GM18868 (cell line): ENCODE data around the gene EXT2.

Source experiments
- ATAC-seq: cut with Tn5 transposase; IDR thresholded peaks from one replicate; pipeline ENCODE4 v1.9.1; 2021; ENCODE audit warnings: mild to moderate bottlenecking, moderate library complexity; ENCODE audit not compliant: unreplicated experiment

Gene EXT2

GRCh38 chr11:44095506-44096359 is at the start of gene EXT2:
Gene EXT2, plus strand, starts transcription at chr11:44095678. Its CDS starts 12,035 bp downstream, at chr11:44107713.
- peak; percentile 92 for ATAC-seq

DNA sequence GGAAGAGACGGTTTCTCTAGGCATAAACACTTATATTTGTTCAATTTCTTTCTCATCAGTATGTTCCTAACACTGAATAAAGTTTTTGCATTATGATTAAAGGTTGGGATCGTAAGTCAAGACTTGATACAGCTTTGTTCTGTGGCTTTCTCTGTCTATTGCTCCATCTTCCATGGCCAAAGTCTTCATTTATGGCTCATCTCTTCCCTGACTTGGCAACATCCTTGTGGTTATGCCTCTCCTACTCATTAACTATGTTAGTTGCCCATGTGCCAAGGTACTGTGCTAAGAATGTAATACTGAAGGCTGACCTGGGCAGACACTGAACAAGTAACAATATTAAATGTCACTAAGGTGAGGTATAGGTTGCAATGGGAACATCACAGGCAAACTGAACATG is 49.3 kb upstream of the EXT2 start:
- ATAC-seq: no peak

DNA sequence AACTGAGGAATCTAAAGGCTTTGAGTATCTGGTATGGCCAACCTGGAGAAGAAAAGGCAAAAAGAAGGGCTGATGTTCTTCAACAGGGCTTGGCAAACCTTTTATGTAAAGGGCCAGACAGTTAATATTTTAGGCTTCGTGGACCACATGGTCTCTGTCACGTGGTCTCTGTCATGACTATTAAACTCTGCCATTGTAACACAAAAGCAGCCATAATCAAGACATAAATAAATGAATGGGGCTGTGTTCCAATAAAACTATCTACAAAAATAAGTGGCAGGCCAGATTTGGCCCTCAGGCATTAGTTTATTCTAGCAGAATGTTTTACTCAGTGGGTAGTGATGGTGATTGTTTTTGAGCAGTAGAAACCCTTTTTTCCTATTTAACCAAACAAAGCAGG is 48.2 kb upstream of the EXT2 start:
- ATAC-seq: no peak

GRCh38 chr11:44047931-44048431 is 47.5 kb upstream of the EXT2 start, which contains the start of gene ACCSL:
Gene ACCSL, plus strand, starts transcription at chr11:44047981. Its CDS starts 56 bp downstream, at chr11:44048037.
- no peak for ATAC-seq

- no peak for ATAC-seq
Measured at GRCh38 chr11:44049832-44050231, 45.6 kb upstream of the EXT2 start.

GRCh38 chr11:44051171-44051570 is 44.3 kb upstream of the EXT2 start:
- no peak for ATAC-seq

GRCh38 chr11:44057340-44057739 is 38.1 kb upstream of the EXT2 start:
- no peak for ATAC-seq

DNA sequence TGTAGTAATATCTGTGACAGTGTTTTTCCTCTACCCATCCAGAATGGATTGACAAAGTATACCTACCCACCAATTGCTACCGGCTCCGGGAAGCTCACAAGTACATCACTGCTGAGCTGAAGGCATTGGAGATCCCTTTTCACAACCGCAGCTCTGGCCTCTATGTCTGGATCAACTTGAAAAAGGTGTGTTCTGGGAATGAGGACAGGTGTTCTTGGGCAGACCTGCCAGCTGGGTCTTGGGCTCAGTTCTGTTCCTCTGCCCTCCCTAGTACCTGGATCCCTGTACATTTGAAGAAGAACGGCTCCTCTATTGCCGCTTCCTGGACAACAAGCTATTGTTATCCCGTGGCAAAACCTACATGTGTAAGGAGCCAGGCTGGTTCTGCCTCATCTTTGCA is 37.2 kb upstream of the EXT2 start:
- no peak for ATAC-seq

- ATAC-seq: no peak
Measured at GRCh38 chr11:44065161-44065661, 30.3 kb upstream of the EXT2 start.

- ATAC-seq: peak; percentile 95
Measured at GRCh38 chr11:44065841-44066731, 29.4 kb upstream of the EXT2 start, which contains the start of gene ACCS. Gene ACCS, plus strand, starts transcription at chr11:44066270. Its CDS starts 1,358 bp downstream, at chr11:44067628.

DNA sequence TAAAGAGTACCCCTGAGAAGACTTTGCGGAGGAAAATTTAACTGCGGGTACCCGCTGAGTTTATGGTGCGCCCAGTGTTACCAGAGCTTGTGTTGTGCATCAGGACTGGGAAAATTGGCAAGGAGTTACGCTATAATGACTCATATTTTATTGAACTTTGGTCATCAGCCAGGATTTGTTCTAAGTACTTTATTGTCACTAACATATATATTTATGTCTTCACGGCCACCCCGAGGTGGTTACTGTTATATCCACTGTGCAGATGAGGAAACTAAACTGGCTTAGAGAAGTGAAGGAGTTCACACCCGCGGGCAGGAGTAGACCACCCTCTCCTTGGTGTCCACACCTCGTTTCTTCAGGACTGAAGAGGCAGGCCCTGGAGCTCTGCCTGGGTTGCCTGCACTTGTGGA is 28.7 kb upstream of the EXT2 start:
- ATAC-seq: no peak

GRCh38 chr11:44067266-44067665 is 28.2 kb upstream of the EXT2 start:
- no peak for ATAC-seq

- ATAC-seq: no peak
Measured at GRCh38 chr11:44068180-44068579, 27.3 kb upstream of the EXT2 start.

- no peak for ATAC-seq
Measured at GRCh38 chr11:44071157-44071556, 24.3 kb upstream of the EXT2 start.

DNA sequence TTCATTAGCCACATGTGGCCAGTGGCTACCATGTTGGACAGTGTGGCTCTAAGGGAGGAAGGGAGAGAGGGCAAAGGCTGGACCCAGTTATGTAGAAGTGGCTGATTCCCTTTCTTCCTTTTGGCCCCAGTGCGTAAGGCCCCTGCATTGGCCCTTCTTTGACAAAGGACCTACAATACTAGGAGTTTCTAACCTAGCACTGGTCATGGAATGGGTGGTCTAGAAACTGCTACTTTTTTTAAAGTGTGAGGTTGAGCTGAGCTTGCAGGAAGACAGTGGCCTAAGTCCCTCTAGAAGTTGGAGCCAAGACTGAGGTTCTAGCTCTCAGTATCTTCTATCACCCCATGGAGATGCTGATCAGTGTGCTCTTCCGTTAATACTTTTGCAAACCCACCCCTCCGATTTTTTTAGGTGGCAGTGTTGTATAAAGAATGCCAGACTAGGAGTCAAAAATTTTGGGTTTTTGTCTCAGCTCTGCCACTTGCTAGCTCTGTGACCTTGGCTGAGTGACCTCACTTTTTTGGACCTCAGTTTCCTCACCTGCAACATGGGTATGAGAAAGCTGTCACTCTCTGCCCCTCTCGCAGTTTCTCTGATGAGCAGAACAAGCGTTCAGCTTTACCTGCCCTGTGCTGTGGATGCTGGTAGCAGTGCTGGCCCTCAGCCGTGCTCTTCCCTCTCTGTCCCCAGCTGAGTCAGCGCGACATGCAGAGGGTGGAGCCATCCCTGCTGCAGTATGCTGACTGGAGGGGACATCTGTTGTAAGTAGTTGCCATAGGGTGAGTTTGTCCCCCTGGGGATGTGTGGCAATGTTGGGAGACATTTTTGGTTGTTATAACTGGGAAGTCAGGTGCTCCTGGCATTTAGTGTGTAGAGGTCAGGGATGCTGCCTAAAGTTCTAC is 22.5 kb upstream of the EXT2 start:
- ATAC-seq: no peak

DNA sequence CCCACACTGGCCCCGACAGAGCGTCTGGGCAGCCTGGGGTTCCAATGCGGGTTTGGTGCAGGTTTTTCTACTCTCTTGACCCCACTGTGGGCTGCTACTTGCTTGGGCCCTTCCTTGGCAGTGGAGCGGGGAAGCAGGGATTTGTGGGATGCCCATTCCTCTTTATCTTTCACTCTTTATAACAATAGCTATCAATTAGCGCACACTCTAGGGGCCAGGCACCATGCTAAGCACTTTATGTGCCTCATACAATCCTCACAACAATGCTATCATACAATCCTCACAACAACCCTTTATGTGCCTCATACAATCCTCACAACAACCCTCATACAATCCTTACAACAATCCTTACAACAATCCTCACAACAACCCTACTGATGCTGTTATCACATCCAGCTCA is 16.7 kb upstream of the EXT2 start:
- no peak for ATAC-seq

- ATAC-seq: no peak
Measured at GRCh38 chr11:44079376-44079775, 16.1 kb upstream of the EXT2 start.

- ATAC-seq: no peak
Measured at GRCh38 chr11:44080951-44081350, 14.5 kb upstream of the EXT2 start.

DNA sequence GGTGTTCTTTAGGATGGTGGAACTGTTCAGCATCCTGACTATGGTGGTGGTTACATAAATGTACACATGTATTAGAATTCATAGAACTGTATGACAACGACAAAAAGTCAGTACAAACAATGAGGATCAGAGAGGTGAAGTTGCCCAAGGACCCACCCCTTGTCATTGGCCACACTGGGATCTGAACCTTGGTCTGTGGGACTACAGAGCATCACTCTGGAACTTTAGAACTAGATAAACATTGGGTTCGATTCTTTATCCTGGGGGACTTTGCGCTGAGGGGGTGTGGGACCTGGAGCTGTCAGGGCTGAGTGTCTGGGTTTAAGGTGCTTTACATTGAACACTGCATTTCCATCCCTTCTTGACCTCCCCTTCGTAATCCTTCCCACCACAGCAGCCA is 12.8 kb upstream of the EXT2 start:
- no peak for ATAC-seq

GRCh38 chr11:44083433-44083832 is 12.0 kb upstream of the EXT2 start:
- no peak for ATAC-seq
